ENCODE measurements around the gene SMTN. TPM values are rescaled to one million over a fixed set of nuclear protein-coding genes. Genes with fewer than 3 reads are reported as not detected.

The SMTN gene
- total RNA-seq, 4 donors from 2014 or later, result 29.2 to 116 (median 32.2) TPM

DNA sequence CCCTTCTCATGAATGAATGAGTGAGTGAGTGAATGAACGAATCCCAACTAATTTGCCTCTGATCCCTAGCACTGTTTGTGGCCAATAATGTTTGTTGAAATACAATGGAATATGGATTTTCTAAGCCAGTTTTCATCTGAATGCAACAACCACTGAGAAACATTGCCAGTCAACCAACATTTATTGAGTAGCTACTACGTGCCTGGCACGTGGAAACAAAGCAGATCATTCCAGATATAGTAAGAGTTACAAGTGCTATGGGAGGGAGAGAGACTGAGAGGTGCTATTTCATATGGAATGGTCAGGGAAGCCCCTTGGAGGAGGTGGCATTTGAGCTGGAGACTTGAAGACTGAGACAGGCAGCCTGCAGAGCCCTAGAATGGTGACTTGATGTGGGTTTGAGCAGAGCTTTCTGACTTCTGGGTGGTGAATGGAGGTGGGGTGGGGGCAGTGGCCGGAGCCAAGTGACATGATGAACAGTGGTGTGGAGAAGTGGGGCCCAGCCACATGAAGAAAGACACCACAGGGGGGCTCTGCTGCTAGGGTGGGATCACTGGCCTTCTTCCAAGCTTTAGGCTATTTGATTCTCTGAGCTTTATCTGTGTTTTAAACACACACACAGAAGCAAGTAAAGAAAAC is 35.1 kb upstream of the SMTN start:
- DNase-seq (ENCODE audit: low spot score) (no peak), ATAC-seq (ENCODE audit: low FRiP score) (no peak)
- TF ChIP-seq, protein P1, sequence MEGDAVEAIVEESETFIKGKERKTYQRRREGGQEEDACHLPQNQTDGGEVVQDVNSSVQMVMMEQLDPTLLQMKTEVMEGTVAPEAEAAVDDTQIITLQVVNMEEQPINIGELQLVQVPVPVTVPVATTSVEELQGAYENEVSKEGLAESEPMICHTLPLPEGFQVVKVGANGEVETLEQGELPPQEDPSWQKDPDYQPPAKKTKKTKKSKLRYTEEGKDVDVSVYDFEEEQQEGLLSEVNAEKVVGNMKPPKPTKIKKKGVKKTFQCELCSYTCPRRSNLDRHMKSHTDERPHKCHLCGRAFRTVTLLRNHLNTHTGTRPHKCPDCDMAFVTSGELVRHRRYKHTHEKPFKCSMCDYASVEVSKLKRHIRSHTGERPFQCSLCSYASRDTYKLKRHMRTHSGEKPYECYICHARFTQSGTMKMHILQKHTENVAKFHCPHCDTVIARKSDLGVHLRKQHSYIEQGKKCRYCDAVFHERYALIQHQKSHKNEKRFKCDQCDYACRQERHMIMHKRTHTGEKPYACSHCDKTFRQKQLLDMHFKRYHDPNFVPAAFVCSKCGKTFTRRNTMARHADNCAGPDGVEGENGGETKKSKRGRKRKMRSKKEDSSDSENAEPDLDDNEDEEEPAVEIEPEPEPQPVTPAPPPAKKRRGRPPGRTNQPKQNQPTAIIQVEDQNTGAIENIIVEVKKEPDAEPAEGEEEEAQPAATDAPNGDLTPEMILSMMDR (IDR thresholded peaks at IDR 0.05), result no peak

DNA sequence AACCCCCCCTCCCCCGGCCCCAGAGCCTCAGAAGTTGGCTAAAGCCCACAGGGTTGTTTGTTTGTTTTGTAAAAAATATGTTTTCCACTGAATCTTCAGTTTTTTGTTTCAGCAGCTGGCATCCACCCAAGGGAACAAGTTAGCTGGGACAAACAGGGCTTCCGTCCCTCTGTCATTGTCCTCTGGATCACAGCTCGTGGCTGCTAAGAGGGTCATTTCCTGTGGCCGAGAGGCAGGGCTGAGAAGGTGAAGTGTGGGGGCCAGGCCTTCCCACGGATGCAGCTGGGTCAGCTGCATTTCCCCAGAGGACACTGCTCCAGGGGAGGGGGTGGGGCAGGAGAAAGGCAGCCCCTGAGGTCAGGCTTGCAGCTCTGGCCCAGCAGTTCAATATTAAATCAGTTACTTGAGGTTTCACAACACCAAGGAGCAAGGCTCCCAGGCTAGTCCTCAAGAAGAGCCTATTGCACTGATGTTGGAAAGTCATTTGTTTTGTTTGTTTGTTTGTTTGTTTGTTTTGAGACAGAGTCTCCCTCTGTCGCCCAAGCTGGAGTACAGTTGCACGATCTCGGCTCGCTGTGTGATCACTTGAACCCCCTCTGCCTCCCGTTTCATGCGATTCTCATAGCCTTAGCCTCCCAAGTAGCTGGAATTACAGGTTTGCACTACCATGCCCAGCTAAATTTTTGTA is 34.4 kb upstream of the SMTN start:
- ATAC-seq (ENCODE audit: low FRiP score) (no peak), DNase-seq (ENCODE audit: low spot score) (no peak)
- TF ChIP-seq, protein P1 (IDR thresholded peaks at IDR 0.05), result no peak

DNA sequence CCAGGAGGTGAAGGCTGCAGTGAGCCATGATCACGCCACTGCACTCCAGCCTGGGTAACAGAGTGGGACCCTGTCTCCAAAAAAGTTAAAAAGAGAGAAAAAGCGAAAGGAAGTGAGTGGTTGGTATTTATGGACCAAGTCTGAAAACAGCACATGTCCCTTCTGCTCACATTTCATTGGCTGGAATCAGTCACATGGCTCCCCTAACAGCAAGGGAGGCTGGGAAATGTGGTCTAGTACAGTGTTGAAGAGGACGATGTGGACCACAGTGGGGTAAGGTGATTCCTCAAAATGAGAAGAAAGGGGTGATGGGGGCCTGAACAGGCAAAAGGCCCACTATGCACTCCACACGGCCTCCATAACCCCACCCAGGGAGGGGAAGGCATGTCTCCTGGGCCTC is 32.5 kb upstream of the SMTN start:
- DNase-seq (ENCODE audit: low spot score) (no peak), ATAC-seq (ENCODE audit: low FRiP score) (no peak)
- TF ChIP-seq, protein P1 (IDR thresholded peaks at IDR 0.05), result no peak

DNA sequence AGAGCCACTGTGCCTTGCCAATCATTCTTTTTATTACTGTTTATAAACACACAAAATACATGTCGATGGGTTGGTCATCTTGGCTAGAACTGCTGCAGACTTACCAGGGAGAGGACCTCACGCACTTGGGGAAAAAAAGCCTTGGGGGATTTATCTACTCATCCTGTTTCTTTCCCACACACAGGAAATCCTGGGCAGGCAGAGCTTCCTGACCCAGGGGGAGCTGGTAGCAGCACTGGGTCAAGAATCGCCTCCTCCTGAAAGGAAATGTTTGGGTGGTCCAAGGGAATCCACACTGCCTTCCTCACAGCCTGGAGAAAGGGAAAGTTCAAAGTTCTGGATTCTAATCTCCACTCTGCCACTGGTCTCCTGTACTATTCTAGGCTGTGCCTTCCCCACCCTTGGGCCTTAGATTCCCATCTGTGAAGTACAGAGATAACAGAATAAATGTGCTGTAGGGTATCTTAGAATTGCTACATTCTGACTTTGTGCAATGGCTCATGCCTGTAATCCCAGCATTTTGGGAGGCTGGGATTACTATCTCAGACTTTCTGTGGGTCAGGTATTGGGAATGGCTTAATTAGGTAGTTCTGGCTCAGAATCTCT is 31.2 kb upstream of the SMTN start:
- no peak for DNase-seq (ENCODE audit: low spot score)
- TF ChIP-seq, protein P1 (IDR thresholded peaks at IDR 0.05), result no peak
- no peak for ATAC-seq (ENCODE audit: low FRiP score)

DNA sequence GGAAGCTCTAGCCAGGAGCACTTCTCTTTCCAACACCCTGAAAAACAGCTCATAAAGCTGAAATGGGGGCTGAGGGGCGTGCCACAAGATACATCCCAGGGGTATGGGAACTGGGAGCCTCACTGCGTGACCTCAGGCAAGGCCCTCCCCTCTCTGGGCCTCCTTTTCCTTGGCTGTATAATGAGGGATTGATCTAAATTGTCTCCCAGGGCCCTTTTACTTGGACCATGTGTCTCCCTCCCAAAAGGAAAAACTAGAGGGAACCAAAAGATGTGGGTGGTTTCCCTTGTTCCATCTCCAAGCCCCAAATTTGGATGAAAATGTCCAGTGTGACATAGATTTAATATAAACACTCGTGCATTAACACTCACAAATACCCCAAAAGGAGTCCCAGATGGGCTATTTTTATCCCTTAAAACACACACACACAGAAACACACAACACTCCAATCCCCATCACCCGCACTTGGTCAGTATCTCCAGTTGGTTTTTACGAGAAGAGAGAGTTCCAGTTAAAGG is 25.9 kb upstream of the SMTN start:
- ATAC-seq (ENCODE audit: low FRiP score) (no peak), DNase-seq (ENCODE audit: low spot score) (no peak)

DNA sequence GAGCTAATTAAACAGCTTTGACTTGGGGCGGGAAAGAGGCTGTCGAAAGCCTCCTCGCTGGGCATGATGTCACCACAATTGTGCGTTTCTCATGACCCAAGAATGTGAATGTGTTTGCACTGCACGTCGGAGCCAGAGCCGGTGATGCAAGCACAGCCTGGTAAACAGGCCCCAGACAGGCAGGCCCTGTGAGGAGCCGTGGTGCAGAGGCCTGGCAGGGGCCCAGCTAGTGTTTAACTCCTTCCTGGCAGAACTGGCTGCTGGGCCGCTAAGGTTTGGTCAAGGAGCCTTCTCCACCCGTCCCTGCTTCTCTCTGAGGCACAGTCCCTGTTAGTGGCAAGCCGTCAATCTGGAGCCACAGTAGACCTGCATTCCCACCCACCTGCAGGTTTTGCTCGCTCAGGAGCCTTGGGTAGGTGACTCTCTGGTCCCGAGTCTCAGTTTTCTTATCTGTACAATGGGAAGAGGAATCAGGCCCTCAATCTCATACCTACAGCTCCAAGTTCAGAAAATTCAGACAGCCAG is 25.4 kb upstream of the SMTN start:
- TF ChIP-seq, protein P1 (IDR thresholded peaks at IDR 0.05), result no peak
- ATAC-seq (ENCODE audit: low FRiP score), result peak; percentile 95
- peak; percentile 60 for DNase-seq (ENCODE audit: low spot score)

More for the DNA sequence above, 25.9 kb upstream of the SMTN start:
- TF ChIP-seq, protein P1 (IDR thresholded peaks at IDR 0.05), result no peak

Data from omental fat pad (tissue), 4 donors.